CD4-positive, alpha-beta T cell (primary cell): ENCODE data around the gene RBM38. TPM values are rescaled to one million over a fixed set of nuclear protein-coding genes. Genes with fewer than 3 reads are reported as not detected.
A peak's percentile ranks its signal among the peaks of the same experiment; 100 is the strongest.

Experiments
- ATAC-seq: fragments of 200-7000 bp; cut with Tn5 transposase; one replicate; pipeline ENCODE4 v1.10.0; 2022; ENCODE audit warnings: mild to moderate bottlenecking; ENCODE audit not compliant: poor library complexity
- CTCF ChIA-PET: fragments of 350-600 bp; sonication (Branson Sonifier 250); formaldehyde crosslinking; loops from one replicate; lab custom pipeline; 2021; ENCODE audit warnings: antibody characterized with exemption, inconsistent platforms; lab: Charles Lee
- POLR2A ChIA-PET: fragments of 350-600 bp; sonication (Branson Sonifier 250); formaldehyde crosslinking; loops from one replicate; lab custom pipeline; 2021; ENCODE audit warnings: antibody characterized with exemption, inconsistent platforms; lab: Charles Lee
- DNase-seq, 14 experiments: peaks; one replicate each; pipeline ENCODE4 v3.0.0-alpha.2; 2013 to 2020; ENCODE audit warnings: mixed read lengths in 2 of 14
- H3K27ac ChIP-seq, 2 donors: one replicate each; pipeline versions ENCODE4 v1.5.1 to v1.7.0; 2013; ENCODE audit warnings: low read length in 2 of 2, low read depth in 1 of 2, mild to moderate bottlenecking in 1 of 2
- H3K27me3 ChIP-seq, 2 experiments: 1 replicate in 1 of 2; 2 replicates in 1 of 2; pipeline versions ENCODE4 v1.6.1 to v1.7.0; 2013; ENCODE audit warnings: low read length in 2 of 2, control low read depth in 1 of 2, mild to moderate bottlenecking in 1 of 2, moderate library complexity in 1 of 2; ENCODE audit not compliant: insufficient read depth in 2 of 2, control insufficient read depth in 1 of 2
- H3K36me3 ChIP-seq: one replicate; pipeline ENCODE4 v1.6.1; 2013; ENCODE audit warnings: low read length, control low read depth; ENCODE audit not compliant: insufficient read depth
- H3K4me1 ChIP-seq: one replicate; pipeline ENCODE4 v1.6.1; 2013; ENCODE audit warnings: low read length, control low read depth; ENCODE audit not compliant: insufficient read depth
- H3K4me3 ChIP-seq: one replicate; pipeline ENCODE4 v1.5.1; 2013; ENCODE audit warnings: mild to moderate bottlenecking, low read length, moderate library complexity
- H3K9me3 ChIP-seq, 2 experiments: 1 replicate in 1 of 2; 2 replicates in 1 of 2; pipeline versions ENCODE4 v1.6.1 to v1.7.0; 2013; ENCODE audit warnings: low read length in 2 of 2, mild to moderate bottlenecking in 2 of 2, control low read depth in 1 of 2, moderate library complexity in 1 of 2; ENCODE audit not compliant: control insufficient read depth in 1 of 2, insufficient read depth in 1 of 2
- H3K27ac Mint-ChIP-seq: one replicate; pipeline ENCODE4 v1.8.0; 2020; ENCODE audit warnings: mixed read lengths
- H3K27me3 Mint-ChIP-seq: one replicate; pipeline ENCODE4 v1.8.0; 2021; ENCODE audit warnings: mixed read lengths
- H3K36me3 Mint-ChIP-seq: one replicate; pipeline ENCODE4 v1.8.0; 2021; ENCODE audit warnings: low read depth, mixed read lengths
- H3K4me1 Mint-ChIP-seq: one replicate; pipeline ENCODE4 v1.8.0; 2021; ENCODE audit warnings: low read depth, mixed read lengths
- H3K4me3 Mint-ChIP-seq: one replicate; pipeline ENCODE4 v1.8.0; 2020; ENCODE audit warnings: mild to moderate bottlenecking, mixed read lengths
- H3K9me3 Mint-ChIP-seq: one replicate; pipeline ENCODE4 v1.8.0; 2020; ENCODE audit warnings: mixed read lengths
- intact Hi-C, 2 experiments: fragments of 100-400 bp; cut with DNase I in 1 of 2; cut with micrococcal nuclease in 1 of 2; formaldehyde crosslinking; loops; one replicate each; pipeline versions ENCODE4 v1.15.1 to v1.9.0; 2023 to 2025; cut with DNase I, micrococcal nuclease
- total RNA-seq, 174 experiments: library from RNA in 2 of 174; stranded (reverse) in 2 of 174; gene quantifications; one replicate each; pipeline ENCODE4 v1.2.3 and lab custom pipeline; 2021 to 2026
- TF ChIP-seq, protein P1 (sequence below): fragments of 200-600 bp; IDR thresholded peaks from one replicate; pipeline ENCODE4 v1.8.0; 2022; ENCODE audit warnings: antibody characterized with exemption, mild to moderate bottlenecking

Gene RBM38
- total RNA-seq, 2 experiments from 2014 or later: 604 to 645 TPM

DNA sequence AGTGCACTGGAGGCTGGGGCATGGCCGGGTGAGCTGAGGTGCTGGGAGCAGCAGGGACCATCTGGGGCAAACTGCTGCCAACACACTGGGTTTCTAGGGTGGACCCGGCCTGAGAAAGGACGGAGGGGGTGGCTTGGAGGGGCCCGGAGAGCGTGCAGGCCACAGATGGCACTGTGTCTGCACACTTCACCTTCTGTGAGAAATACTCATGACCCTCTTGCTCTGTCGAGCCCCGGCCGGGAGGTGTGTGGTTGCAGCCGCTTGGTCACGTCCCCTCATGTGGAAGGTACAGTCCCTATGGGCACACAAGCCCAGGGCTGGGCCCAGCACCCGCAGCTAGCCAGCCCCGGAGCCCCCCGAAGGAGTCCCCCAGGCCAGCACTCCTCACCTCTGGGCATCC, 59.7 kb downstream of the RBM38 start:
- intact Hi-C loops: no loop called here
- ATAC-seq: peak; percentile 30
- Histone ChIP-seq H3K27ac (no peak overlapping the region), H3K4me1 (peaks cover 38% of the 10 kb centered on the region), H3K9me3 (no peaks in the 10 kb centered on the region), H3K27me3 (no peaks in the 10 kb centered on the region), H3K4me3 (no peak overlapping the region), H3K36me3 (no peaks in the 10 kb centered on the region)
- H3K4me1 Mint-ChIP-seq: peaks cover 42% of the 10 kb centered on the region
- H3K36me3 Mint-ChIP-seq: no peaks in the 10 kb centered on the region
- no peaks in the 10 kb centered on the region for H3K27me3 Mint-ChIP-seq
- H3K4me3 Mint-ChIP-seq: peak overlapping the region; percentile 62
- no peaks in the 10 kb centered on the region for H3K9me3 Mint-ChIP-seq
- TF ChIP-seq, protein P1, sequence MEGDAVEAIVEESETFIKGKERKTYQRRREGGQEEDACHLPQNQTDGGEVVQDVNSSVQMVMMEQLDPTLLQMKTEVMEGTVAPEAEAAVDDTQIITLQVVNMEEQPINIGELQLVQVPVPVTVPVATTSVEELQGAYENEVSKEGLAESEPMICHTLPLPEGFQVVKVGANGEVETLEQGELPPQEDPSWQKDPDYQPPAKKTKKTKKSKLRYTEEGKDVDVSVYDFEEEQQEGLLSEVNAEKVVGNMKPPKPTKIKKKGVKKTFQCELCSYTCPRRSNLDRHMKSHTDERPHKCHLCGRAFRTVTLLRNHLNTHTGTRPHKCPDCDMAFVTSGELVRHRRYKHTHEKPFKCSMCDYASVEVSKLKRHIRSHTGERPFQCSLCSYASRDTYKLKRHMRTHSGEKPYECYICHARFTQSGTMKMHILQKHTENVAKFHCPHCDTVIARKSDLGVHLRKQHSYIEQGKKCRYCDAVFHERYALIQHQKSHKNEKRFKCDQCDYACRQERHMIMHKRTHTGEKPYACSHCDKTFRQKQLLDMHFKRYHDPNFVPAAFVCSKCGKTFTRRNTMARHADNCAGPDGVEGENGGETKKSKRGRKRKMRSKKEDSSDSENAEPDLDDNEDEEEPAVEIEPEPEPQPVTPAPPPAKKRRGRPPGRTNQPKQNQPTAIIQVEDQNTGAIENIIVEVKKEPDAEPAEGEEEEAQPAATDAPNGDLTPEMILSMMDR: no peak
- ChIA-PET POLR2A (interaction anchor here (0.7 to 2.1 kb wide), 6 partner anchors 15 to 59 kb away, joined by 3 to 14 read pairs (median 3); no protein-coding TSS in a partner anchor), CTCF (no interaction called here)
- no peak for DNase-seq
- H3K27ac Mint-ChIP-seq: peak overlapping the region; percentile 83

DNA sequence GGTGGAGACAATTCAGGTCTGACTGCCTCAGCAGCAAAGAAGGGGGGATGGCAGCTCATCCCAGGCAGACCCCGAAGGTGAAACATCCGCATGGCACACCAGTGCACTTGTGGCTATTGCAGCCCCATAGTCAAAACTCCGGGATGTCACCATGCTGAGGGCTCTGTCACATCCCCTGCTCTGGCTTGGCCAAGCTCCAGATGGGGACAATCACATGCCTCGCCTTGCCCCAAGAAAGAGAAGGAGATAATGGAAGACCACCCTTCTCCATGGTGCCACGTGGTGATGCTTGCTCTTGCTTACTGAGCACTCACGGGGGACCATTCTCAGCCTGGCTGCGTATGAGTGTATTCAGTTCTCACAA, 60.2 kb downstream of the RBM38 start:
- ChIA-PET CTCF (no interaction called here), POLR2A (interaction anchor here (0.9 to 2.1 kb wide), 4 partner anchors 21 to 59 kb away, joined by 3 to 14 read pairs (median 4); no protein-coding TSS in a partner anchor)
- no peaks in the 10 kb centered on the region for H3K9me3 ChIP-seq
- H3K4me3 Mint-ChIP-seq: no peak overlapping the region
- peaks cover 42% of the 10 kb centered on the region for H3K4me1 Mint-ChIP-seq
- peaks cover 38% of the 10 kb centered on the region for H3K4me1 ChIP-seq
- H3K36me3 Mint-ChIP-seq: no peaks in the 10 kb centered on the region
- H3K27me3 ChIP-seq: no peaks in the 10 kb centered on the region
- H3K27ac Mint-ChIP-seq: no peak overlapping the region
- H3K36me3 ChIP-seq: no peaks in the 10 kb centered on the region
- H3K27me3 Mint-ChIP-seq: no peaks in the 10 kb centered on the region
- intact Hi-C loops: no loop called here
- TF ChIP-seq, protein P1: no peak
- no peaks in the 10 kb centered on the region for H3K9me3 Mint-ChIP-seq
- DNase-seq: peak in 1 of 14 experiments; percentile 29
- no peak for ATAC-seq
- no peak overlapping the region for H3K27ac ChIP-seq
- H3K4me3 ChIP-seq: no peak overlapping the region

DNA sequence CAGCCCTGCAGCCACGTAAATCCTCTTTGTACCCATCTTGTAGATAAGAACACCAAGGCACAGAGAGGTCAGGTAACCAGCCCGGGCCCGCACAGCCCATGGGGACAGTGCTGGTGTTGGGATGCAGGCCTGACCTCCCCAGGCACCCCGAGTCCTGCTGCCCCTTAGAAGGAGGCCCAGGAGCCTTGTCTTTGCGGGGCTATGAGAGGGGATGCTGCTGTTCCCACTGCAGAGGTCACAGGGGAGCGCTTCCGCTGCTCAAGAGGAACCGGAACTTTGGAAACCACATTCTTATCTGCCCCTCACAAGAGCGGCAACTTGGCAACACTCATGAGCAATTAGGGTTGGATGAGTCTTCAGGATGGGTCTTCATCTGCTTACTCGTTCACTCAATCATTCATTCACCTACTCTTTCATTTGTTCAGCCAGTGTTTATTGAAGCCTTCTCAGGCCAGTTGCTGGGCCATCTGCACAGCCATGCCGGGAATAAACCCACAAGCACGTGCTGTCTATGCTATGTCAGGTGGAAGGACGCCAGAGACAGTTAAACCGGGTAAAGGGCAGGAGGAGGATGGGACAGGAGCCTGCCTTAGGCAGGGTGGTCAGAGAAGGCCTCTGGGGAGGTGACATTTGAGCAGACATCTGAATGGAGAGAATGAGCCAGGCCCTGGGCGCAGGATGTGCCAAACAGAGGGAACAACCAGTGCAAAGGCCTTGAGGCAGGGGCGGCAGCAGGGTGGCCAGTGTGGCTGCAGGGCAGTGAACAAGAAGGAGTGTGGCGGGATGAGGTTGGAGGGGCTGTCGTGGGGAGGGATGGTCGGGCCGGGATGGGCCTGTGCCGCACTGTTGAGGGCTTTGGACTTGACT, 60.8 kb downstream of the RBM38 start:
- H3K4me3 ChIP-seq: no peak overlapping the region
- TF ChIP-seq, protein P1: no peak
- H3K27me3 Mint-ChIP-seq: no peaks in the 10 kb centered on the region
- no peaks in the 10 kb centered on the region for H3K9me3 ChIP-seq
- H3K4me3 Mint-ChIP-seq: peak overlapping the region; percentile 63
- intact Hi-C loops: no loop called here
- H3K4me1 ChIP-seq: peaks cover 38% of the 10 kb centered on the region
- DNase-seq: peak in 4 of 14 experiments; percentile 31 to 58 (median 54)
- H3K27ac ChIP-seq: no peak overlapping the region
- peak; percentile 71 for ATAC-seq
- CTCF ChIA-PET: no interaction called here
- POLR2A ChIA-PET: interaction anchor here (0.9 to 2.1 kb wide), 2 partner anchors 54 to 60 kb away, joined by 3 to 14 read pairs; no protein-coding TSS in a partner anchor
- peak overlapping the region; percentile 77 for H3K27ac Mint-ChIP-seq
- no peaks in the 10 kb centered on the region for H3K9me3 Mint-ChIP-seq
- no peaks in the 10 kb centered on the region for H3K36me3 Mint-ChIP-seq
- H3K4me1 Mint-ChIP-seq: peaks cover 42% of the 10 kb centered on the region
- H3K36me3 ChIP-seq: no peaks in the 10 kb centered on the region
- no peaks in the 10 kb centered on the region for H3K27me3 ChIP-seq
